HG03439 (cell line): ENCODE data around the gene CEACAM1.
"Not testable (repeated sequence)": the region's sequence is repeated elsewhere in the genome, so short reads cannot be mapped to it uniquely, and the experiment has no call there.

Experiments
- ATAC-seq: cut with Tn5 transposase; IDR thresholded peaks from one replicate; pipeline ENCODE4 v1.9.1; 2021; ENCODE audit warnings: mild to moderate bottlenecking, moderate library complexity; ENCODE audit not compliant: unreplicated experiment

CEACAM1 gene

GRCh38 chr19:42549067-42549466 is 20.8 kb upstream of the CEACAM1 start:
- not testable (repeated sequence) for ATAC-seq

GRCh38 chr19:42548552-42548951 is 20.3 kb upstream of the CEACAM1 start:
- ATAC-seq = no peak

- no peak for ATAC-seq
Measured at GRCh38 chr19:42547929-42548328, 19.6 kb upstream of the CEACAM1 start.

GRCh38 chr19:42546831-42547500 is 18.7 kb upstream of the CEACAM1 start:
- ATAC-seq = no peak

GRCh38 chr19:42544146-42544545 is 15.9 kb upstream of the CEACAM1 start:
- no peak for ATAC-seq

GRCh38 chr19:42542791-42543190 is 14.5 kb upstream of the CEACAM1 start:
- ATAC-seq = no peak

GRCh38 chr19:42540071-42540553 is 11.8 kb upstream of the CEACAM1 start:
- no peak for ATAC-seq

GRCh38 chr19:42538841-42539709 is 10.8 kb upstream of the CEACAM1 start:
- no peak for ATAC-seq

- not testable (repeated sequence) for ATAC-seq
Measured at GRCh38 chr19:42535276-42535675, 7.0 kb upstream of the CEACAM1 start.

GRCh38 chr19:42534391-42534790 is 6.1 kb upstream of the CEACAM1 start:
- ATAC-seq = no peak

- ATAC-seq = no peak
Measured at GRCh38 chr19:42532891-42533290, 4.6 kb upstream of the CEACAM1 start.

- no peak for ATAC-seq
Measured at GRCh38 chr19:42531313-42531712, 3.0 kb upstream of the CEACAM1 start.

GRCh38 chr19:42529248-42529764 is 1.0 kb upstream of the CEACAM1 start:
- ATAC-seq = no peak

- ATAC-seq = no peak
Measured at GRCh38 chr19:42524943-42525342, 3.3 kb downstream of the CEACAM1 start.

- no peak for ATAC-seq
Measured at GRCh38 chr19:42524250-42524649, 4.0 kb downstream of the CEACAM1 start.

GRCh38 chr19:42522262-42522661 is 6.0 kb downstream of the CEACAM1 start:
- not testable (repeated sequence) for ATAC-seq

GRCh38 chr19:42521346-42522030 is 6.8 kb downstream of the CEACAM1 start:
- ATAC-seq = no peak

- no peak for ATAC-seq
Measured at GRCh38 chr19:42519108-42519507, 9.2 kb downstream of the CEACAM1 start.

GRCh38 chr19:42516771-42517170 is 11.5 kb downstream of the CEACAM1 start:
- no peak for ATAC-seq

GRCh38 chr19:42515241-42515832 is 12.9 kb downstream of the CEACAM1 start:
- no peak for ATAC-seq

GRCh38 chr19:42514449-42514848 is 13.8 kb downstream of the CEACAM1 start:
- no peak for ATAC-seq
